Loucy (cell line): Measurements from ENCODE around the gene PKN1.

Experiments used
- EZH2phosphoT487 ChIP-seq: fragments of 200-600 bp; IDR thresholded peaks from 2 replicates; pipeline ENCODE4 v1.6.1; 2018; ENCODE audit warnings: antibody characterized with exemption, mild to moderate bottlenecking, moderate library complexity, borderline replicate concordance
- TF ChIP-seq, protein P1 (sequence below): fragments of 200-600 bp; sonication (generic); conservative IDR thresholded peaks from 2 replicates; pipeline ENCODE4 v1.5.1; 2014; ENCODE audit warnings: mild to moderate bottlenecking, antibody characterized with exemption, low read length

GRCh38 chr19:14496834-14497227, 63.7 kb downstream of the PKN1 start:
- TF ChIP-seq, protein P1, sequence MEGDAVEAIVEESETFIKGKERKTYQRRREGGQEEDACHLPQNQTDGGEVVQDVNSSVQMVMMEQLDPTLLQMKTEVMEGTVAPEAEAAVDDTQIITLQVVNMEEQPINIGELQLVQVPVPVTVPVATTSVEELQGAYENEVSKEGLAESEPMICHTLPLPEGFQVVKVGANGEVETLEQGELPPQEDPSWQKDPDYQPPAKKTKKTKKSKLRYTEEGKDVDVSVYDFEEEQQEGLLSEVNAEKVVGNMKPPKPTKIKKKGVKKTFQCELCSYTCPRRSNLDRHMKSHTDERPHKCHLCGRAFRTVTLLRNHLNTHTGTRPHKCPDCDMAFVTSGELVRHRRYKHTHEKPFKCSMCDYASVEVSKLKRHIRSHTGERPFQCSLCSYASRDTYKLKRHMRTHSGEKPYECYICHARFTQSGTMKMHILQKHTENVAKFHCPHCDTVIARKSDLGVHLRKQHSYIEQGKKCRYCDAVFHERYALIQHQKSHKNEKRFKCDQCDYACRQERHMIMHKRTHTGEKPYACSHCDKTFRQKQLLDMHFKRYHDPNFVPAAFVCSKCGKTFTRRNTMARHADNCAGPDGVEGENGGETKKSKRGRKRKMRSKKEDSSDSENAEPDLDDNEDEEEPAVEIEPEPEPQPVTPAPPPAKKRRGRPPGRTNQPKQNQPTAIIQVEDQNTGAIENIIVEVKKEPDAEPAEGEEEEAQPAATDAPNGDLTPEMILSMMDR = no peak
- TF ChIP-seq EZH2phosphoT487 = no peak
